ENCODE data around the gene UNC5A.
A peak's percentile ranks its signal among the peaks of the same experiment; 100 is the strongest.

Gene UNC5A

DNA sequence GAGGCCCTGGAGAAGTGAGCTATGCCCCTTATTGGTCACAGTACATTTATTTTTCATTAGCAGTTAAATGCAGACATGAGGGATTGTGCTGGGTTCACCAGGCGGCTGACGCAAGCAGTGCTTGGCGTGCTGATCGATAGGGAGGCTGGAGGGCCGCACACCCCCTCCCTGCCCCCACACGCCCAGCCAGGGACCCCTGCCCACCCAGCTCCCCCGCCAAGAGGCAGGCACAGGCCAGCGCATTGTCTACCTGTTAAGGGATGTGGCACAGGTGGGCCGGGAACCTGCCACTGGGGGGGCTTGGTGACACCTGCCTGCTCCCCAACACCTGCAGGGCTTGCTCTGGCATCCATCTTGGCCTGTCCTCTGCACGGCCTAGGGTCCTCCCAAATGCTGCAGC is 49.6 kb downstream of the UNC5A start:
- H3K4me2 ChIP-seq (ENCODE audit: low read length): no peak overlapping the region
- H4K8ac ChIP-seq (ENCODE audit: low read depth, low read length): no peak overlapping the region
- no peaks in the 10 kb centered on the region for H3K36me3 ChIP-seq (ENCODE audit: control insufficient read depth, insufficient read depth, low read length)
- H3K27ac ChIP-seq (ENCODE audit: low read depth, low read length): no peak overlapping the region
- H3K79me2 ChIP-seq (ENCODE audit: control insufficient read depth, insufficient read depth, low read length): no peaks in the 10 kb centered on the region
- no peaks in the 10 kb centered on the region for H3K79me1 ChIP-seq (ENCODE audit: low read length)
- no peak overlapping the region for H3K4ac ChIP-seq (ENCODE audit: low read depth, low read length)
- no peak overlapping the region for H4K5ac ChIP-seq (ENCODE audit: low read length)
- H2BK120ac ChIP-seq (ENCODE audit: low read depth, low read length): no peak overlapping the region
- H2BK5ac ChIP-seq (ENCODE audit: low read length): no peak overlapping the region
- H3K27me3 ChIP-seq (ENCODE audit: insufficient read depth, low read length, poor library complexity): no peaks in the 10 kb centered on the region
- no peak overlapping the region for H3K9ac ChIP-seq (ENCODE audit: low read length)
- H3K56ac ChIP-seq (ENCODE audit: low read length): no peak overlapping the region
- DNase-seq: no peak
- no peak overlapping the region for H3K23ac ChIP-seq (ENCODE audit: low read length)
- H3K4me3 ChIP-seq (ENCODE audit: low read length): no peak overlapping the region
- H3K4me1 ChIP-seq (ENCODE audit: control insufficient read depth, low read depth, low read length): peaks cover 5% of the 10 kb centered on the region
- H2BK15ac ChIP-seq (replicated peaks; ENCODE audit: low read depth): no peak overlapping the region
- no CpG with 5 or more reads among the region's 10 CpGs for WGBS (ENCODE audit: extremely low coverage, insufficient coverage, low lambda C conversion rate)
- H3K18ac ChIP-seq (ENCODE audit: low read length): no peak overlapping the region
- no peak overlapping the region for H2AK5ac ChIP-seq (ENCODE audit: low read length)

DNA sequence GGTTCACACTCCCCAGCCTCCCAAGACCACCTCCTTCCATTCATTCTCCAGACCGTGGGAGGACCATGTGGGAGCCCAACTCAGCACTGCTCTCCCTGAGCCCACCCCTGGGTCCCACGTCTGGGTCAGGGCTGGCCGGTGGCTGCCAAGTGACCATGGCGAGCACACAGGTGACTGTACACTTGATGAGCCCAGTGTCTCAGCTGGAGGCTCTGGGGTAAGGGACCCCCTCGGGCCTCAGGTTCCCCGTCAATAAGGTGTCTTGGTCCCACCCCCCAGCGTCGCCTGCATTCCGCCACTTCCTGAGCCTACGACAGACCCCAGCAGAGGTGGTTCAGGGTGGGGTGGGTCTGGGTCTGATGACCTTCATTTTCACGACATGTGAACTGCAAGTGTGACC is 50.0 kb downstream of the UNC5A start:
- WGBS (ENCODE audit: extremely low coverage, insufficient coverage, low lambda C conversion rate): no CpG with 5 or more reads among the region's 11 CpGs
- H3K79me1 ChIP-seq (ENCODE audit: low read length): no peaks in the 10 kb centered on the region
- peaks cover 5% of the 10 kb centered on the region for H3K4me1 ChIP-seq (ENCODE audit: control insufficient read depth, low read depth, low read length)
- no peak overlapping the region for H3K4me2 ChIP-seq (ENCODE audit: low read length)
- H2BK15ac ChIP-seq (replicated peaks; ENCODE audit: low read depth): no peak overlapping the region
- no peak for DNase-seq
- no peak overlapping the region for H3K4ac ChIP-seq (ENCODE audit: low read depth, low read length)
- no peak overlapping the region for H3K27ac ChIP-seq (ENCODE audit: low read depth, low read length)
- H3K36me3 ChIP-seq (ENCODE audit: control insufficient read depth, insufficient read depth, low read length): no peaks in the 10 kb centered on the region
- H3K9ac ChIP-seq (ENCODE audit: low read length): no peak overlapping the region
- H3K27me3 ChIP-seq (ENCODE audit: insufficient read depth, low read length, poor library complexity): no peaks in the 10 kb centered on the region
- H3K4me3 ChIP-seq (ENCODE audit: low read length): no peak overlapping the region
- no peak overlapping the region for H2BK5ac ChIP-seq (ENCODE audit: low read length)
- no peak overlapping the region for H3K56ac ChIP-seq (ENCODE audit: low read length)
- H4K5ac ChIP-seq (ENCODE audit: low read length): no peak overlapping the region
- no peaks in the 10 kb centered on the region for H3K79me2 ChIP-seq (ENCODE audit: control insufficient read depth, insufficient read depth, low read length)
- no peak overlapping the region for H3K23ac ChIP-seq (ENCODE audit: low read length)
- no peak overlapping the region for H3K18ac ChIP-seq (ENCODE audit: low read length)
- H2AK5ac ChIP-seq (ENCODE audit: low read length): no peak overlapping the region
- H4K8ac ChIP-seq (ENCODE audit: low read depth, low read length): no peak overlapping the region
- no peak overlapping the region for H2BK120ac ChIP-seq (ENCODE audit: low read depth, low read length)

DNA sequence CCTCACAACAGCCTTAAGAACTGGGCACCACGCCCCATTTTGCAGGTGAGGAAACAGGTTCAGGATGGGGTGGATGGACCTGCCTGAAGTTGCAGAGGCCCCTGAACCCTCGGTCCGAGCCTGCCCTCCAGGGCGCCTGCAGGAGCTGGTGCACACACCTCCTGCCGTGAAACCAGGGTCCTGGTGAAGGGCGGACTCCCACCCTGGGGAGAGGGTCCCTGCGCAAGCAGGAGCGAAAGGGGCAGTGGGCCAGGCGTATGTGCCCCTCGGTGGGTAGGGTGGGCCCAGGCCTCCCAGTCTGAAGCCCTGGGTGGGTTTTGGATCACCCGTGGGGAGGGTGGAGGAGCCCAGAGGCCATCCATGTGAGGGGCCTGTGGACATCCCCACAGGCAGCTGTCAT is 50.9 kb downstream of the UNC5A start:
- no peak overlapping the region for H3K27ac ChIP-seq (ENCODE audit: low read depth, low read length)
- no peak overlapping the region for H3K4me2 ChIP-seq (ENCODE audit: low read length)
- no peak overlapping the region for H2AK5ac ChIP-seq (ENCODE audit: low read length)
- H2BK5ac ChIP-seq (ENCODE audit: low read length): no peak overlapping the region
- H3K4me3 ChIP-seq (ENCODE audit: low read length): no peak overlapping the region
- H2BK15ac ChIP-seq (replicated peaks; ENCODE audit: low read depth): no peak overlapping the region
- H3K79me1 ChIP-seq (ENCODE audit: low read length): no peaks in the 10 kb centered on the region
- no peak for DNase-seq
- no peak overlapping the region for H4K8ac ChIP-seq (ENCODE audit: low read depth, low read length)
- H3K56ac ChIP-seq (ENCODE audit: low read length): no peak overlapping the region
- no peak overlapping the region for H3K4ac ChIP-seq (ENCODE audit: low read depth, low read length)
- H3K9ac ChIP-seq (ENCODE audit: low read length): no peak overlapping the region
- H4K5ac ChIP-seq (ENCODE audit: low read length): no peak overlapping the region
- H3K18ac ChIP-seq (ENCODE audit: low read length): no peak overlapping the region
- H3K36me3 ChIP-seq (ENCODE audit: control insufficient read depth, insufficient read depth, low read length): no peaks in the 10 kb centered on the region
- no CpG with 5 or more reads among the region's 11 CpGs for WGBS (ENCODE audit: extremely low coverage, insufficient coverage, low lambda C conversion rate)
- no peaks in the 10 kb centered on the region for H3K79me2 ChIP-seq (ENCODE audit: control insufficient read depth, insufficient read depth, low read length)
- no peaks in the 10 kb centered on the region for H3K27me3 ChIP-seq (ENCODE audit: insufficient read depth, low read length, poor library complexity)
- no peak overlapping the region for H3K23ac ChIP-seq (ENCODE audit: low read length)
- H3K4me1 ChIP-seq (ENCODE audit: control insufficient read depth, low read depth, low read length): peaks cover 5% of the 10 kb centered on the region
- no peak overlapping the region for H2BK120ac ChIP-seq (ENCODE audit: low read depth, low read length)

DNA sequence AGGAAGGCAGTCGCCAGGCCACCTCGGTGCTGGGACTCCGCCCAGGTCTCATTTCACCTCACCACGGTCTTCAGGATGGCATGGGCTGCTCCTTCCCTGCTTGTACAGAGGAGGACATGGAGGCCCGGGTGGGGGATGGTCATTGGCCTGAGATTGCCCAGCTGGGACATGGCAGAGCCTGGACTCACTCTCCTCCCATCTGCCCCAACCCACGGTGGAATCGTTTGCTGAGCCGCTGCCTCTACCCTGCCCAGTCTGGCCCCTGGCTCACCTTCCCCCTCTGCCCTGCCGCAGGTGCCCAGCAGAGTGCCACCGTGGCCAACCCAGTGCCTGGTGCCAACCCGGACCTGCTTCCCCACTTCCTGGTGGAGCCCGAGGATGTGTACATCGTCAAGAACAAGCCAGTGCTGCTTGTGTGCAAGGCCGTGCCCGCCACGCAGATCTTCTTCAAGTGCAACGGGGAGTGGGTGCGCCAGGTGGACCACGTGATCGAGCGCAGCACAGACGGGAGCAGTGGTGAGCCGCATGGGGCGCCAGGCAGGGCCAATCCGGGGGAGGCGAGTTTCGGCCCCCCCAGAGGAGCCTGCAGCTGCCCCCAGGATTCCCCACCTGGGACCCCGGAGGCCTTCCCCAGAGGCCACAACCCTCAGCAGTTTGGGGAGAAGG is 52.1 kb downstream of the UNC5A start:
- H3K27me3 ChIP-seq (ENCODE audit: insufficient read depth, low read length, poor library complexity): no peaks in the 10 kb centered on the region
- no peak for DNase-seq
- no CpG with 5 or more reads among the region's 28 CpGs for WGBS (ENCODE audit: extremely low coverage, insufficient coverage, low lambda C conversion rate)

DNA sequence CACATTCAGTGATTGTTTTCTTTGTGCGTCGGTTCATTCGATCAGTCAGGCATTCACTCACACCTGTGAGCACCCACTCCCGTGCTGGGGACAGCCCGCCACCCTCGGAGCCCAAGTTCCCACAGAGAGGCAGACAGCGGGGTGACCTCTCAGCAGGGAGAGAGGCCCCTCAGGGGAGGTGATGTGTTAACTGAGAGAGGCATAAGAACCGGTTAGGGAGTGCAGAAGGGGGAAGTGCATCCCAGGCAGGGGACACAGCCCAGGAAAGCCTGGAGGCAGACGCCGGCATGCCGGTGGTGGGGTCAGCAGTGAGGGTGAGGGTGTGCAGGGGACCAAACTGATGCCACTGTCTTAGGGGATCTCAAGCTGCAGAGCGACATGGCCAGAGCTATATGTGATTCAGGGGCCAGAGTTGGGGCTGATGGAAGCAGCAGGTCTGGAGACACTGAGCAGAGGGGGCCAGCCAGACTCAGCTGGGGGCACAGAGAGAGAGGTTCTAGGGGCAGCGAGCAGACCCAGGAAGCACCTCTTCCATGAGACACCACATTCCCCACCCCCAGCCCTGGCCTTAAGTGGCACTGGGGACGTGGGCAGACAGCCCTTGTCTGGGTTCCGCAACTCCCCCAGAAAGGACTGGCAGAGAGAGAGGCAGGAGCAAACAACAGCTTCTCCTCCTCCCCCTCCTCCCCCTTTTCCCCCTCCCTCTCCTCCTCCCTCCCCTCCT is 52.8 kb downstream of the UNC5A start:
- H2BK120ac ChIP-seq (ENCODE audit: low read depth, low read length): no peak overlapping the region
- no peak overlapping the region for H3K23ac ChIP-seq (ENCODE audit: low read length)
- H3K27me3 ChIP-seq (ENCODE audit: insufficient read depth, low read length, poor library complexity): no peaks in the 10 kb centered on the region
- no peak overlapping the region for H2BK5ac ChIP-seq (ENCODE audit: low read length)
- no peaks in the 10 kb centered on the region for H3K79me1 ChIP-seq (ENCODE audit: low read length)
- H3K36me3 ChIP-seq (ENCODE audit: control insufficient read depth, insufficient read depth, low read length): no peaks in the 10 kb centered on the region
- no peak overlapping the region for H3K18ac ChIP-seq (ENCODE audit: low read length)
- H4K8ac ChIP-seq (ENCODE audit: low read depth, low read length): no peak overlapping the region
- no CpG with 5 or more reads among the region's 15 CpGs for WGBS (ENCODE audit: extremely low coverage, insufficient coverage, low lambda C conversion rate)
- H2BK15ac ChIP-seq (replicated peaks; ENCODE audit: low read depth): no peak overlapping the region
- no peaks in the 10 kb centered on the region for H3K79me2 ChIP-seq (ENCODE audit: control insufficient read depth, insufficient read depth, low read length)
- DNase-seq: no peak
- no peak overlapping the region for H3K9ac ChIP-seq (ENCODE audit: low read length)
- no peak overlapping the region for H3K4me2 ChIP-seq (ENCODE audit: low read length)
- no peak overlapping the region for H3K27ac ChIP-seq (ENCODE audit: low read depth, low read length)
- H4K5ac ChIP-seq (ENCODE audit: low read length): no peak overlapping the region
- peak overlapping the region; percentile 10 for H3K56ac ChIP-seq (ENCODE audit: low read length)
- no peak overlapping the region for H2AK5ac ChIP-seq (ENCODE audit: low read length)
- H3K4ac ChIP-seq (ENCODE audit: low read depth, low read length): no peak overlapping the region
- peaks cover 7% of the 10 kb centered on the region for H3K4me1 ChIP-seq (ENCODE audit: control insufficient read depth, low read depth, low read length)
- H3K4me3 ChIP-seq (ENCODE audit: low read length): no peak overlapping the region

More for the DNA sequence above, 52.1 kb downstream of the UNC5A start:
- Histone ChIP-seq H2AK5ac (ENCODE audit: low read length) (no peak overlapping the region), H3K4me1 (ENCODE audit: control insufficient read depth, low read depth, low read length) (peaks cover 7% of the 10 kb centered on the region), H3K56ac (ENCODE audit: low read length) (no peak overlapping the region), H2BK5ac (ENCODE audit: low read length) (no peak overlapping the region), H3K36me3 (ENCODE audit: control insufficient read depth, insufficient read depth, low read length) (no peaks in the 10 kb centered on the region), H4K8ac (ENCODE audit: low read depth, low read length) (no peak overlapping the region), H3K18ac (ENCODE audit: low read length) (no peak overlapping the region), H3K9ac (ENCODE audit: low read length) (no peak overlapping the region), H3K4me2 (ENCODE audit: low read length) (no peak overlapping the region), H3K4ac (ENCODE audit: low read depth, low read length) (no peak overlapping the region), H3K79me2 (ENCODE audit: control insufficient read depth, insufficient read depth, low read length) (no peaks in the 10 kb centered on the region), H4K5ac (ENCODE audit: low read length) (no peak overlapping the region), H3K23ac (ENCODE audit: low read length) (no peak overlapping the region), H2BK120ac (ENCODE audit: low read depth, low read length) (no peak overlapping the region), H3K79me1 (ENCODE audit: low read length) (no peaks in the 10 kb centered on the region), H2BK15ac (replicated peaks; ENCODE audit: low read depth) (no peak overlapping the region), H3K4me3 (ENCODE audit: low read length) (no peak overlapping the region), H3K27ac (ENCODE audit: low read depth, low read length) (no peak overlapping the region)

GRCh38 chr5:176863765-176864098 is 53.4 kb downstream of the UNC5A start:
- Histone ChIP-seq H3K79me2 (ENCODE audit: control insufficient read depth, insufficient read depth, low read length) (no peaks in the 10 kb centered on the region), H3K56ac (ENCODE audit: low read length) (no peak overlapping the region), H3K4me1 (ENCODE audit: control insufficient read depth, low read depth, low read length) (peaks cover 7% of the 10 kb centered on the region), H3K27ac (ENCODE audit: low read depth, low read length) (no peak overlapping the region), H3K23ac (ENCODE audit: low read length) (no peak overlapping the region), H2AK5ac (ENCODE audit: low read length) (no peak overlapping the region), H3K79me1 (ENCODE audit: low read length) (no peaks in the 10 kb centered on the region), H3K4me2 (ENCODE audit: low read length) (no peak overlapping the region), H3K36me3 (ENCODE audit: control insufficient read depth, insufficient read depth, low read length) (no peaks in the 10 kb centered on the region), H3K4me3 (ENCODE audit: low read length) (no peak overlapping the region), H3K9ac (ENCODE audit: low read length) (no peak overlapping the region), H2BK15ac (replicated peaks; ENCODE audit: low read depth) (no peak overlapping the region), H4K8ac (ENCODE audit: low read depth, low read length) (no peak overlapping the region), H3K18ac (ENCODE audit: low read length) (no peak overlapping the region), H3K27me3 (ENCODE audit: insufficient read depth, low read length, poor library complexity) (no peaks in the 10 kb centered on the region), H3K4ac (ENCODE audit: low read depth, low read length) (no peak overlapping the region), H2BK5ac (ENCODE audit: low read length) (no peak overlapping the region), H2BK120ac (ENCODE audit: low read depth, low read length) (no peak overlapping the region), H4K5ac (ENCODE audit: low read length) (no peak overlapping the region)
- DNase-seq: no peak
- WGBS (ENCODE audit: extremely low coverage, insufficient coverage, low lambda C conversion rate): no CpG with 5 or more reads among the region's 5 CpGs
